HL-60 (cell line): Measurements from ENCODE around the gene GRM2.

Experiments used
- DNase-seq, 2 experiments: peaks; one replicate each; pipeline ENCODE4 v3.0.0-alpha.2; 2010 to 2020; ENCODE audit warnings: low read depth in 1 of 2, low spot score in 1 of 2
- H3K27ac ChIP-seq: fragments of 250-450 bp; sonication (Bioruptor Pico); replicated peaks from 2 replicates; pipeline ENCODE4 v1.5.1; 2020; ENCODE audit warnings: mild to moderate bottlenecking, moderate library complexity
- H3K27me3 ChIP-seq: fragments of 250-450 bp; sonication (Bioruptor Pico); 2 replicates; pipeline ENCODE4 v1.5.1; 2021; ENCODE audit warnings: mild to moderate bottlenecking, moderate library complexity; ENCODE audit not compliant: insufficient read depth, poor library complexity, severe bottlenecking
- H3K4me3 ChIP-seq: replicated peaks from 2 replicates; pipeline ENCODE4 v1.5.1; 2011; ENCODE audit warnings: mild to moderate bottlenecking, control low read depth, low read length; ENCODE audit not compliant: insufficient read depth
- CTCF ChIP-seq: IDR thresholded peaks from one replicate; pipeline ENCODE4 v1.5.1; 2011; ENCODE audit warnings: low read length, control low read depth, inconsistent platforms; ENCODE audit not compliant: insufficient read depth
- GABPA ChIP-seq: IDR thresholded peaks from 2 replicates; pipeline ENCODE4 v1.6.1; 2012; ENCODE audit warnings: low read depth
- POLR2AphosphoS5 ChIP-seq: IDR thresholded peaks from 2 replicates; pipeline ENCODE4 v1.6.1; 2012; ENCODE audit warnings: low read depth
- REST ChIP-seq: IDR thresholded peaks from 2 replicates; pipeline ENCODE4 v1.6.1; 2012; ENCODE audit warnings: low read depth; ENCODE audit not compliant: insufficient replicate concordance
- SPI1 ChIP-seq: IDR thresholded peaks from 2 replicates; pipeline ENCODE4 v1.6.1; 2012; ENCODE audit warnings: low read depth, mild to moderate bottlenecking, borderline replicate concordance

The GRM2 gene

DNA sequence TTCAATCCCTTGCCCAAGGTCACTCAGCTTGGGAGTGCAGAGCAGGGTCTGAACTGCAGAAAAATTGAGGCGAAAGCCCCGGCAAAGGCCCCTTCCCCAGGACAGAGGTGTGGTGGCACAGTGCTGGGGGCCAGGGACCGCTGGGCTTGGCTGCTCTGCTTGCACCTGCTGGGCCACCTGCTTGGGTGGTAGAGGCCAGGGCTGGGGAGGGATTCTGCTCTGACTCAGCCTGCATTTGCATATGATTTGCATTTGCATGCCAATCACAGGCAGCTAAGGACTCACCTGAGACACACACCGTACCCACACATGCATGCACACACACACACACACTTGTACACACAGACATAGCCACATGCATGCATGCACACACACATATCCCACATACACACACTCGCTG, 9.9 kb downstream of the GRM2 start:
- H3K4me3 ChIP-seq = no peak overlapping the region
- no peaks in the 10 kb centered on the region for H3K27me3 ChIP-seq
- no peak overlapping the region for H3K27ac ChIP-seq
- no peak for DNase-seq
- TF ChIP-seq SPI1 (no peak), POLR2AphosphoS5 (no peak), REST (no peak), CTCF (no peak)

GRCh38 chr3:51717446-51717845, 10.6 kb downstream of the GRM2 start:
- DNase-seq = no peak
- no peak overlapping the region for H3K4me3 ChIP-seq
- no peaks in the 10 kb centered on the region for H3K27me3 ChIP-seq
- TF ChIP-seq POLR2AphosphoS5 (no peak), SPI1 (no peak), CTCF (no peak), GABPA (no peak), REST (no peak)
- H3K27ac ChIP-seq = no peak overlapping the region

DNA sequence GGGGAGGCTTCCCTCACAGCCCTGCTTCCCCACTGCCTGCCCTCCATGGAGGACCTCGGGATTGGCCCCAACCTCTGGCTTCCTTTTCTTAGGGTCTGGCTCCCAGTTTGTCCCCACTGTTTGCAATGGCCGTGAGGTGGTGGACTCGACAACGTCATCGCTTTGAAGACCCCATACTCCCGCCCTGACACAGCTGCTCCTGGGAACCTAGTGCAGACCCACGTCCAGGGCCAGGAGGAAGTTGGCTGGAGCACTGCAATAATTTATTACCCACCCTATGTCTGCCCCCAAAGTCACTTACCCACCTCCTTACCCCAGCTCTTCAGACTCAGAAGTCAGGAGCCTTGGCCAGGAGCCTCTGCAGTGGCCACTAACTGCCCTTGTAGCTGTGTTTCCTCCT, 11.1 kb downstream of the GRM2 start:
- Histone ChIP-seq H3K27me3 (no peaks in the 10 kb centered on the region), H3K4me3 (no peak overlapping the region), H3K27ac (no peak overlapping the region)
- no peak for DNase-seq
- TF ChIP-seq GABPA (no peak), SPI1 (no peak), REST (no peak), CTCF (no peak), POLR2AphosphoS5 (no peak)
